ENCODE measurements around the gene NDST3.

GRCh38 chr4:118271788-118272187, 237.5 kb downstream of the NDST3 start:
- TF ChIP-seq NFE2L1 (CRISPR knock-in tag; IDR thresholded peaks at IDR 0.05; ENCODE audit: borderline replicate concordance) (no peak), NR2C2 (CRISPR knock-in tag; IDR thresholded peaks at IDR 0.05; ENCODE audit: borderline replicate concordance) (no peak), EHMT2 (IDR thresholded peaks at IDR 0.05; ENCODE audit: borderline replicate concordance, low read depth, low read length) (no peak), MTA1 (CRISPR knock-in tag; IDR thresholded peaks at IDR 0.05; ENCODE audit: borderline replicate concordance) (no peak), REPIN1 (CRISPR knock-in tag; IDR thresholded peaks at IDR 0.05; ENCODE audit: borderline replicate concordance, low read depth) (no peak), HNF4A (CRISPR knock-in tag; IDR thresholded peaks at IDR 0.05) (no peak)
- TF ChIP-seq, protein P1, sequence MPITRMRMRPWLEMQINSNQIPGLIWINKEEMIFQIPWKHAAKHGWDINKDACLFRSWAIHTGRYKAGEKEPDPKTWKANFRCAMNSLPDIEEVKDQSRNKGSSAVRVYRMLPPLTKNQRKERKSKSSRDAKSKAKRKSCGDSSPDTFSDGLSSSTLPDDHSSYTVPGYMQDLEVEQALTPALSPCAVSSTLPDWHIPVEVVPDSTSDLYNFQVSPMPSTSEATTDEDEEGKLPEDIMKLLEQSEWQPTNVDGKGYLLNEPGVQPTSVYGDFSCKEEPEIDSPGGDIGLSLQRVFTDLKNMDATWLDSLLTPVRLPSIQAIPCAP (CRISPR knock-in tag; IDR thresholded peaks at IDR 0.05; ENCODE audit: low read depth), result no peak
- TF ChIP-seq, protein P2, sequence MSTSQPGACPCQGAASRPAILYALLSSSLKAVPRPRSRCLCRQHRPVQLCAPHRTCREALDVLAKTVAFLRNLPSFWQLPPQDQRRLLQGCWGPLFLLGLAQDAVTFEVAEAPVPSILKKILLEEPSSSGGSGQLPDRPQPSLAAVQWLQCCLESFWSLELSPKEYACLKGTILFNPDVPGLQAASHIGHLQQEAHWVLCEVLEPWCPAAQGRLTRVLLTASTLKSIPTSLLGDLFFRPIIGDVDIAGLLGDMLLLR (CRISPR knock-in tag; IDR thresholded peaks at IDR 0.05), result no peak
- TF ChIP-seq, protein P3, sequence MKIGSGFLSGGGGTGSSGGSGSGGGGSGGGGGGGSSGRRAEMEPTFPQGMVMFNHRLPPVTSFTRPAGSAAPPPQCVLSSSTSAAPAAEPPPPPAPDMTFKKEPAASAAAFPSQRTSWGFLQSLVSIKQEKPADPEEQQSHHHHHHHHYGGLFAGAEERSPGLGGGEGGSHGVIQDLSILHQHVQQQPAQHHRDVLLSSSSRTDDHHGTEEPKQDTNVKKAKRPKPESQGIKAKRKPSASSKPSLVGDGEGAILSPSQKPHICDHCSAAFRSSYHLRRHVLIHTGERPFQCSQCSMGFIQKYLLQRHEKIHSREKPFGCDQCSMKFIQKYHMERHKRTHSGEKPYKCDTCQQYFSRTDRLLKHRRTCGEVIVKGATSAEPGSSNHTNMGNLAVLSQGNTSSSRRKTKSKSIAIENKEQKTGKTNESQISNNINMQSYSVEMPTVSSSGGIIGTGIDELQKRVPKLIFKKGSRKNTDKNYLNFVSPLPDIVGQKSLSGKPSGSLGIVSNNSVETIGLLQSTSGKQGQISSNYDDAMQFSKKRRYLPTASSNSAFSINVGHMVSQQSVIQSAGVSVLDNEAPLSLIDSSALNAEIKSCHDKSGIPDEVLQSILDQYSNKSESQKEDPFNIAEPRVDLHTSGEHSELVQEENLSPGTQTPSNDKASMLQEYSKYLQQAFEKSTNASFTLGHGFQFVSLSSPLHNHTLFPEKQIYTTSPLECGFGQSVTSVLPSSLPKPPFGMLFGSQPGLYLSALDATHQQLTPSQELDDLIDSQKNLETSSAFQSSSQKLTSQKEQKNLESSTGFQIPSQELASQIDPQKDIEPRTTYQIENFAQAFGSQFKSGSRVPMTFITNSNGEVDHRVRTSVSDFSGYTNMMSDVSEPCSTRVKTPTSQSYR (CRISPR knock-in tag; IDR thresholded peaks at IDR 0.05; ENCODE audit: borderline replicate concordance), result no peak
